Activated T-helper 17 cell treated with anti-CD3 and anti-CD28 coated beads, Interleukin-2, amount 50 U/mL, for 72 hours (primary cell): ENCODE measurements around the gene MOB1B. TPM values are rescaled to one million over a fixed set of nuclear protein-coding genes. Genes with fewer than 3 reads are reported as not detected.
"Not testable (repeated sequence)": the region's sequence is repeated elsewhere in the genome, so short reads cannot be mapped to it uniquely, and the experiment has no call there.

Source experiments
- ATAC-seq: fragments of 150-1000 bp; cut with Tn5 transposase; replicated peaks from 2 replicates; pipeline ENCODE4 v1.10.0; 2021; ENCODE audit warnings: mild to moderate bottlenecking, moderate library complexity
- H3K27ac Mint-ChIP-seq: one replicate; pipeline ENCODE4 v1.8.0; 2022; ENCODE audit warnings: mixed read lengths
- H3K27me3 Mint-ChIP-seq: one replicate; pipeline ENCODE4 v1.8.0; 2022; ENCODE audit warnings: mixed read lengths
- H3K36me3 Mint-ChIP-seq: one replicate; pipeline ENCODE4 v1.8.0; 2022; ENCODE audit warnings: low read depth, mild to moderate bottlenecking, mixed read lengths
- H3K4me1 Mint-ChIP-seq: one replicate; pipeline ENCODE4 v1.8.0; 2022; ENCODE audit warnings: mixed read lengths
- H3K4me3 Mint-ChIP-seq: one replicate; pipeline ENCODE4 v1.8.0; 2022; ENCODE audit warnings: mild to moderate bottlenecking, mixed read lengths
- H3K9me3 Mint-ChIP-seq: one replicate; pipeline ENCODE4 v1.8.0; 2022; ENCODE audit warnings: mixed read lengths
- total RNA-seq, 2 donors: library from RNA; stranded (reverse); gene quantifications; one replicate each; pipeline ENCODE4 v1.2.3, GENCODE V29; 2022

Gene MOB1B
- total RNA-seq, 2 donors from 2014 or later = 16.6 to 21.2 TPM

DNA sequence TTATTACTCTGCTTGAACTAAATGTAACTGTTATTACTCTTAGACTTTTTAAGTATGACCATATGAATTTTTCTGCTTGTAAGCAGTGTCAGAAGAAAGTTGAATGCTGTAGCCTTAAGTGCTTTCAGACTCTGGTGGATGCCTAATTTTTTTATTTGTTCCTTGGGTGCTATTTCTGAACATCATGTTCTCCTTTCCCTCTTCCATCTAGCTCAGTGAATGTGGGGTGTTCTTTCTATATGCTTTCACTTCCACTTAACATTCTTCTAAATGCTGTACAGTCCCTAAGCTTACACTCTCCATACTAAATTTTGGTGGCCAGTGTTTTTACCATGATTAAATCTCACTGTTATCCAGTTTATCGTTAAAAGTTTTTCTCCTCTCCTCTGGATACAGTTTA lies 94.9 kb downstream of the MOB1B start:
- Mint-ChIP-seq H3K9me3 (no peaks in the 10 kb centered on the region), H3K36me3 (peaks cover 80% of the 10 kb centered on the region), H3K4me3 (peak overlapping the region; percentile 94), H3K4me1 (peaks cover 56% of the 10 kb centered on the region), H3K27ac (peak overlapping the region; percentile 89), H3K27me3 (no peaks in the 10 kb centered on the region)
- ATAC-seq = no peak

DNA sequence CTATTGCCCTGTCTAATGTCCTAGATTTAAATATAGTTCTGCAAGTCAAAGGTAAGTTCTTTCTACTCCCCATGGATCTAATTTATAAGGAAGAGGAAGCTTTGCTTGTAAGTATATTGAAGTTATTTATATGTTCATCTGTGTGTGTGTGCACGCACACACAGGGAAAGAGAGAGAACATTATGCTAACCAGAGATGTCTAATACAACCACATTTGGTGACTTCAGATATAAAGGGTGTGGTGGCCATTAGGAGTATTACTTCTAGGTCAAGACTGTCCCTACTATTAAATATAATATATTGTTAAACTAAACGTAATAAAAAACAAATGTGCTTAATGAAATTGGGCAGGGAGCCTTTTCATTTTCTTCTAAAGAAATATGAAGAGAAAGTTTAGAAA lies 95.4 kb downstream of the MOB1B start:
- Mint-ChIP-seq H3K4me3 (peak overlapping the region; percentile 94), H3K36me3 (peaks cover 85% of the 10 kb centered on the region), H3K27ac (peak overlapping the region; percentile 89), H3K9me3 (no peaks in the 10 kb centered on the region), H3K4me1 (peaks cover 59% of the 10 kb centered on the region), H3K27me3 (no peaks in the 10 kb centered on the region)
- no peak for ATAC-seq

DNA sequence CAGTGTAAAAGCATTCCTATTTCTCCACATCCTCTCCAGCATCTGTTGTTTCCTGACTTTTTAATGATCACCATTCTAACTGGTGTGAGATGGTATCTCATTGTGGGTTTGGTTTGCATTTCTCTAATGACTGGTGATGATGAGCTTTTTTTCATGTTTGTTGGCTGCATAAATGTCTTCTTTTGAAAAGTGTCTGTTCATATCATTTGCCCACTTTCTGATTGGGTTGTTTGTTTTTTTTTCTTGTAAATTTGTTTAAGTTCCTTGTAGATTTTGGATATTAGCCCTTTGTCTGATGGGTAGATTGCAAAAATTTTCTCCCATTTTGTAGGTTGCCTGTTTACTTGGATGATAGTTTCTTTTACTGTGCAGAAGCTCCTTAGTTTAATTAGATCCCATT lies 97.5 kb downstream of the MOB1B start:
- ATAC-seq, H3K27me3 Mint-ChIP-seq, H3K9me3 Mint-ChIP-seq, H3K27ac Mint-ChIP-seq: not testable (repeated sequence)
- H3K36me3 Mint-ChIP-seq = peaks cover 93% of the 10 kb centered on the region
- H3K4me3 Mint-ChIP-seq = peak overlapping the region; percentile 39
- H3K4me1 Mint-ChIP-seq = peaks cover 76% of the 10 kb centered on the region

DNA sequence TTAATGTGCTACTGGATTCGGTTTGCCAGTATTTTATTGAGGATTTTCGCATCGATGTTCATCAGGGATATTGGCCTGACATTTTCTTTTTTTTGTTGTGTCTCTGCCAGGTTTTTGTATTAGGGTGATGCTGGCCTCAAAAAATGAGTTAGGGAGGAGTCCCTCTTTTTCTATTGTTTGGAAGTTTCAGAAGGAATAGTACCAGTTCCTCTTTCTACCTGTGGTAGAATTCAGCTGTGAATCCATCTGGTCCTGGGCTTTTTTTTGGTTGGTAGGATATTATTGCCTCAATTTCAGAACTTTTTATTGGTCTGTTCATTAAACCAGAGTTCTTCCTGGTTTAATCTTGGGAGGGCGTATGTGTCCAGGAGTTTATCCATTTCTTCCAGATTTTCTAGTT lies 99.2 kb downstream of the MOB1B start:
- not testable (repeated sequence) for ATAC-seq, H3K27ac Mint-ChIP-seq

DNA sequence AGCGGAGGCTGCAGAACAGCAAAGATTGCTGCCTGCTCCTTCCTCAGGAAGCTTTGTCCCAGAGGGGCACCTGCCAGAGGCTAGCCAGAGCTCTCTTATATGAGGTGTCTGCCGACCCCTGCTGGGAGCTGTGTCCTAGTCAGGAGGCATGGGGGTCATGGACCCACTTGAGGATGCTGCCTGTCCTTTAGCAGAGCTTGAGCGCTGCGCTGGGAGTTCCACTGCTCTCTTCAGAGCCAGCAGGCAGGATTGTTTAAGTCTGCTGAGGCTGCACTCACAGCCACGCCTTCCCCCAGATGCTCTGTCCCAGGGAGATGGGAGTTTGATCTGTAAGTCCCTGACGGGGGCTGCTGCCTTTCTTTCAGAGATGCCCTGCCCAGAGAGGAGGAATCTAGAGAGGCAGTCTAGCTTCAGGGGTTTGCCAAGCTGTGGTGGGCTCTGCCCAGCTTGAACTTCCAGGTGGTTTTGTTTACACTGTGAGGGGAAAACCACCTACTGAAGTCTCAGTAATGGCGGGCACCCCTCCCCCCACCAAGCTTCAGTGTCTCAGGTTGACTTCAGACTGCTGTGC lies 102.2 kb downstream of the MOB1B start:
- ATAC-seq = peak; percentile 19

More for the DNA sequence above, 99.2 kb downstream of the MOB1B start:
- H3K27me3 Mint-ChIP-seq, H3K9me3 Mint-ChIP-seq: not testable (repeated sequence)
- H3K36me3 Mint-ChIP-seq = peaks cover 80% of the 10 kb centered on the region
- peak overlapping the region; percentile 42 for H3K4me3 Mint-ChIP-seq
- H3K4me1 Mint-ChIP-seq = peaks cover 64% of the 10 kb centered on the region

DNA sequence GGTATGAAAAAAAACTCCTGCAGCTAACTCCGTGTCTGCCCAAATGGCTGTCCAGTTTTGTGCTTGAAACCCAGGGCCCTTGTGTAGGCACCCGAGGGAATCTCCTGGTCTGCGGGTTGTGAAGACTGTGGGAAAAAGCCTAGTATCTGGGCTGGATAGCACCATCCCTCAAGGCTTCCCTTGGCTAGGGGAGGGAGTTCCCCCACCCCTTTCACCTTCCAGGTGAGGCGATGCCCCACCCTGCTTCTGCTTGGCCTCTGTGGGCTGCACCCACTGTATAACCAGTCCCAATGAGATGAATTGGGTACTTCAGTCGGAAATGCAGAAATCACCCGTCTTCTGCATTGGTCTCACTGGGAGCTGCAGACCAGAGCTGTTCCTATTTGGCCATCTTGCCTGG lies 102.9 kb downstream of the MOB1B start:
- Mint-ChIP-seq H3K36me3 (peaks cover 65% of the 10 kb centered on the region), H3K4me1 (peaks cover 65% of the 10 kb centered on the region), H3K27ac (peak overlapping the region; percentile 75), H3K4me3 (peak overlapping the region; percentile 42)
- H3K9me3 Mint-ChIP-seq, H3K27me3 Mint-ChIP-seq, ATAC-seq: not testable (repeated sequence)

More for the DNA sequence above, 102.2 kb downstream of the MOB1B start:
- peaks cover 68% of the 10 kb centered on the region for H3K36me3 Mint-ChIP-seq
- peak overlapping the region; percentile 75 for H3K27ac Mint-ChIP-seq
- H3K9me3 Mint-ChIP-seq = no peaks in the 10 kb centered on the region
- H3K27me3 Mint-ChIP-seq = no peaks in the 10 kb centered on the region
- H3K4me1 Mint-ChIP-seq = peaks cover 62% of the 10 kb centered on the region
- peak overlapping the region; percentile 42 for H3K4me3 Mint-ChIP-seq

DNA sequence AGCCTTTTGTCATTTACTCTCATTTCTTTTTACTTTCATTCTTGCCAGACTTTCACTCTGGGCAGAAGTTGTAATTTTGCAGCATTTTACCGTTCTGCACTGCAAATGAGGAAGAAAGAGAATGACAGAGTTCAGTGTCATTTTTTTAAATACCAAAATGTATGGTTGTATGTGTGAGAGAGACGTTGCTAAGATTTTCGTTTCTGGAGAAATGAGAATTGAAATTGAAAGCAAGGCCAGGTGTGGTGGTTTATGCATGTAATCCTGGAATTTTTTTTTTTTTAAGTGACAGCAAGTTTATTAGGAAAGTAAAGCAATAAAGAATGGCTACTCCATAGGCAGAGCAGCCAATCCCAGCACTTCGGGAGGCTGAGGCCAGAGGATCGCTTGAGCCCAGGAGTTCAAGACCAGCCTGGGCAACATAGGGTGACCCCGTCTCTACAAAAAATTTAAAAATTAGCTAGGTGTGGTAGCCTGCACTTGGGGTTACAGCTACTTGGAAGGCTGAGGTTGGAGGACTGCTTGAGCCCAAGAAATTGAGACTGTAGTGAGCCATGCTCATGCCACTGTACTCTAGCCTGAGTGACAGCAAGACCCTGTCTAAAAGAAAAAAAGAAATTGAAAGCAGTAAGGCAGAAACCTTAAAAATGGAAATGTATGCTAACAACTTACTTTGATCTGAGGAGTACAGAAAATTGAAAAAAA lies 104.2 kb downstream of the MOB1B start:
- Mint-ChIP-seq H3K9me3 (no peaks in the 10 kb centered on the region), H3K27me3 (no peaks in the 10 kb centered on the region), H3K36me3 (peaks cover 53% of the 10 kb centered on the region), H3K27ac (peak overlapping the region; percentile 80), H3K4me1 (peaks cover 57% of the 10 kb centered on the region), H3K4me3 (peak overlapping the region; percentile 64)
- ATAC-seq = peak; percentile 80

DNA sequence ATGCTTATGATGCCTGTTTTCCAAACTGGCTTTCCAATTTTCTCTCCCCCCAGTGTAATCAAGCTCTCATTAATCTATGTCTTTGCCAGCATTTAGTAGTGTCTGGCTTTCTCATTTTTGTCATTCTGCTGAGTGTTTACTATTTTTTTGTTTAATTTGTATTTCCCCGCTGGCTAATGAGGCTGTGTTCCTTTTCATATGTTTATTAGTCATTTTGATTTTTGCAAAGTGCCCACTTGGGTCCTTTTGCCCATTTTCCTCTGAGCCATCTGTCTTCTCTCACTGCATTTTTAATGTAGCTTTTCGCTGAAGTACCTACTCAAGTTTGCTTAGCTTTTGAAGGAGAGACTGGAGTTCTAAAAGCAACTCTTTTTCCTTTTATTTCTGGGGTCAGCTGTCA lies 106.0 kb downstream of the MOB1B start:
- Mint-ChIP-seq H3K27me3 (no peaks in the 10 kb centered on the region), H3K4me3 (no peak overlapping the region), H3K27ac (no peak overlapping the region), H3K9me3 (no peaks in the 10 kb centered on the region), H3K4me1 (peaks cover 40% of the 10 kb centered on the region), H3K36me3 (peaks cover 45% of the 10 kb centered on the region)
- ATAC-seq = no peak

DNA sequence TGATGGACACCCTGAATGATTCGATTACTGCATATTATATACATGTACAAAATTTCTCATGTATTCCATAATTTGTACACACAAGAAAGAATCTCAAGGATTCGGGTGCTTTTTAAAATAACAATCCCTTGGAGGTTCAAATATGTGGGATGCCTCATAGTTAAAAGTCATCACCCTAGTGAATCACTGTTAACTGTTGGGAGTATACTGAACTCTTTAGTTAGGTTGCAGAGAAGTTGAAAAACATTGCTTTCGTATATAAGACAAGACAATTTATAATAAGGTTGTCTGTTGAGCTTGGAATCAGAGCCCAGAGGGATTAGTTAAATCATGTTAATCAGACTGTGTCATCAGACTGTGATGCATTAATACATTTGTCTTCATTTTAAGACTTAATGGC lies 106.9 kb downstream of the MOB1B start:
- Mint-ChIP-seq H3K27me3 (no peaks in the 10 kb centered on the region), H3K4me1 (peaks cover 31% of the 10 kb centered on the region), H3K27ac (peak overlapping the region; percentile 40), H3K4me3 (peak overlapping the region; percentile 56), H3K9me3 (no peaks in the 10 kb centered on the region), H3K36me3 (peaks cover 46% of the 10 kb centered on the region)
- ATAC-seq = no peak

DNA sequence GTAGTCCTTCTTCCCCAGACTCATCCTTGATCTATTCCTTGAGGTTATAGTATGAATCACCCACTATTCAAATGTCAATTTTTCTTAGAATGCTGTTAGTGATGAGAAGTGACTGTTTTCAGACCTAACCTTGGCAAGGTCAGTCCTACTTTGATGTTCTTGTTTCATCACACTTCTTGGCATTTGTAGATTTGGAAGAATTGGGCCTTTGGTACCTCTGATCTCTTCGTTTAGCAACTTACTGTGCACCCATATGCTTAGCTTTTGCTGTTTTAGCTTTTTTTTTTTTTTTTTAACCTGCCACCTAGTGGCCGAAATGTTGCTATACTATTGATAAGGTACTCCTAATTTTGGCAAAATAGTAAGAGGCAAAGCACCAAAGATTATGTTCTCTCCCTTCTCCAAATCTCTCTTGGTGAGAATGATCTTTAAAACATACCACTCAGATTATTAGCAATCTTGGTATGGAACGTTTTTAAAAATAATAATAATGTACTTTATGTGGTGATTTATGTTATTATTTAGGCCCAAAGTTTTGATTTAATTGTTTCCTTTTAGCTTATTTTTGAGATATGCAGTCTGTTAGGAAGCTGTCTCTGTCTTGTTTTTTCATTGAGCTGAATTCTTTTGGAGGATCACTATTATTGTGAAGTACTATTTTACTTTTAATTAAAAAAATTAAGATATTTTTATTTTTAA lies 107.9 kb downstream of the MOB1B start:
- peak; percentile 81 for ATAC-seq
- H3K36me3 Mint-ChIP-seq = peaks cover 52% of the 10 kb centered on the region
- H3K27ac Mint-ChIP-seq = peak overlapping the region; percentile 40
- no peaks in the 10 kb centered on the region for H3K9me3 Mint-ChIP-seq
- peak overlapping the region; percentile 56 for H3K4me3 Mint-ChIP-seq
- no peaks in the 10 kb centered on the region for H3K27me3 Mint-ChIP-seq
- peaks cover 27% of the 10 kb centered on the region for H3K4me1 Mint-ChIP-seq

DNA sequence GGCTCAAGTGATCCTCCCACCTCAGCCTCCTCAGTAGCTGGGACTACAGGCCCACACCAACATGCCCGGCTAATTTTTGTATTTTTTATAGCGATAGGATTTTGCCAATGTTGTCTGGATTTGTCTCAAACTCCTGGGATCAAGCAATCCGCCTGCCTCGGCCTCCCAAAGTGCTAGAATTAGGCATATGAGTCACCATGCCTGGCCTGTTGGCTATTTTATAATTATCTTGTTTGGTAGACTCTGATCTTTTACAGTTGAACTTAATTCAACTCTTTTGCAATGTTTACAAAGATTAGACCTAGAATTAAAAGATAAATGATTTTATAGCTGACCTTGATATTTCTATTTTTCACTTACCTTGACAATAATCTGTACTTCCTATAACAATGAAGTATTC lies 109.3 kb downstream of the MOB1B start:
- H3K4me1 Mint-ChIP-seq = peaks cover 22% of the 10 kb centered on the region
- H3K27ac Mint-ChIP-seq = no peak overlapping the region
- H3K4me3 Mint-ChIP-seq = no peak overlapping the region
- H3K9me3 Mint-ChIP-seq = no peaks in the 10 kb centered on the region
- H3K27me3 Mint-ChIP-seq = no peaks in the 10 kb centered on the region
- ATAC-seq = no peak
- H3K36me3 Mint-ChIP-seq = peaks cover 46% of the 10 kb centered on the region

DNA sequence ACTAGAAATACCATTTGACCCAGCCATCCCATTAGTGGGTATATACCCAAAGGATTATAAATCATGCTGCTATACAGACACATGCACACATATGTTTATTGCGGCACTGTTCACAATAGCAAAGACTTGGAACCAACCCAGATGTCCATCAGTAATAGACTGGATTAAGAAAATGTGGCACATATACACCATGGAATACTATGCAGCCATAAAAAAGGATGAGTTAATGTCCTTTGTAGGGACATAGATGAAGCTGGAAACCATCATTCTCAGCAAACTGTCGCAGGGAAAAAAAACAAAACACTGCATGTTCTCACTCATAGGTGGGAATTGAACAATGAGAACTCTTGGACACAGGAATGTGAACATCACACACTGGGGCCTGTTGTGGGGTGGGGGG lies 115.2 kb downstream of the MOB1B start:
- not testable (repeated sequence) for H3K4me3 Mint-ChIP-seq, H3K27me3 Mint-ChIP-seq, ATAC-seq, H3K27ac Mint-ChIP-seq, H3K9me3 Mint-ChIP-seq, H3K4me1 Mint-ChIP-seq
- peaks cover 46% of the 10 kb centered on the region for H3K36me3 Mint-ChIP-seq

DNA sequence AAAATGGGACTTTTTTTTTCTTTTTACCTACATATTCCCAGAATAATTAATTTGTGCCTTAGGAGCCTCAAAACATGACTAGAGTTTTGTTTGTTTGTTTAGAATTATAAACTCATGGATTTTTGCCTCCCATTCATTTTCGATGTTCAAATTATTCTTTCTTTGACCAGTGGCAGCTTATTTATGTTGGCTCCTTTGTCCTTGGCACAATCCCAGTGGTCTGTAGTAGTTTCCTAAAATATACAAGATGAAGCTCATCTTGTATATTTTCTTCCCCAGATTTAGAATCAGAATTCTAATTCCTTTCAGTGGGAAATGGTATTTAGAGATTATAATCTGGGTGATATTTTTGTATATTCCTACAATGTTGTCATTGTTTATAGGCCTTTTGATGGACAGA lies 118.4 kb downstream of the MOB1B start:
- Mint-ChIP-seq H3K27ac (no peak overlapping the region), H3K27me3 (no peaks in the 10 kb centered on the region), H3K4me3 (no peak overlapping the region), H3K36me3 (peaks cover 51% of the 10 kb centered on the region), H3K4me1 (no peaks in the 10 kb centered on the region), H3K9me3 (no peaks in the 10 kb centered on the region)
- no peak for ATAC-seq

DNA sequence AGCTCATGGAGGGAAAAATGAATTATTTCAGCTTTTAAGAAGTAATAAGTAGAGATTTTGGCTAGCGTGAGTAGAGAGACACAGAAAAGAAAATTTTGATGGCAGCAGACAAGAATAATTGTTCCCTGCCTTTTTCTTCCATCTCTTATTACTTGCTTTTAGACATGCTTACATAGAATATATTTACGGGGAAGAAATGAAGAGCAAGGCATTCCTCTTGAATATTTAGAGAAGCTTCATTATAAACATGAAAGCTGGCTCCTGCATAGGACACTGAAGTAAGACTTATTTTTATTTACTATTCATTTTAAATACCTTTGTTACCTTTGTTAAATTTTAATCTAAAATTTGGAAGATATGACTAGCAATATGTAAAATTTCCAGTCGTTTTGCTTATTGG lies 123.5 kb downstream of the MOB1B start:
- no peak overlapping the region for H3K27ac Mint-ChIP-seq
- no peak for ATAC-seq
- H3K4me1 Mint-ChIP-seq = no peaks in the 10 kb centered on the region
- H3K36me3 Mint-ChIP-seq = peaks cover 90% of the 10 kb centered on the region
- no peaks in the 10 kb centered on the region for H3K9me3 Mint-ChIP-seq
- H3K4me3 Mint-ChIP-seq = no peak overlapping the region
- no peaks in the 10 kb centered on the region for H3K27me3 Mint-ChIP-seq

DNA sequence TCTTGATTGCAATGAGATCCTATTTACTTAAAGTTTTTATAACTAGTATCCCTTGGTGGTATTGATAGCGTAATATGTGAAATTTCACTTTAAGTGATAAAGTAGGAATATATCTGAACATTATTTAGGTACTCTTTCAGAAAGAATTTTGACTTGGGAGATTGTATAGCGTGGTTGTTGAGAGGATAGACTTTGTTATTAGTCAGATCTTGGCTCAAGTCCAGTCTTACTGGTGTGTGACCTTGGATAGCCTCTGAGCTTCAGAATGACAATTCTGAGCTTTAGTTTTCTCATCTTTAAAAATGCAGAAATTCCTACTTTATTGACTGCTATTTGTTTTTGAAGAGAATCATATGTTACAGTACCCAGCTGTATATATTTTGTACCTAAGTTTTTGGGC lies 123.9 kb downstream of the MOB1B start:
- H3K4me3 Mint-ChIP-seq = no peak overlapping the region
- H3K27ac Mint-ChIP-seq = no peak overlapping the region
- H3K9me3 Mint-ChIP-seq = no peaks in the 10 kb centered on the region
- ATAC-seq = no peak
- H3K27me3 Mint-ChIP-seq = no peaks in the 10 kb centered on the region
- peaks cover 88% of the 10 kb centered on the region for H3K36me3 Mint-ChIP-seq
- no peaks in the 10 kb centered on the region for H3K4me1 Mint-ChIP-seq
